HEK293 (cell line): ENCODE results near the gene TSPAN14.

Source experiments
- GLI4 ChIP-seq: fragments of 450-650 bp; formaldehyde crosslinking; IDR thresholded peaks from 2 replicates; pipeline ENCODE4 v1.5.1; 2016; ENCODE audit warnings: missing biosample characterization, missing genetic modification characterization
- KLF10 ChIP-seq: fragments of 450-650 bp; IDR thresholded peaks from 2 replicates; pipeline ENCODE4 v1.5.1; 2018; ENCODE audit warnings: missing biosample characterization, mild to moderate bottlenecking, missing genetic modification characterization
- KLF8 ChIP-seq: fragments of 450-650 bp; formaldehyde crosslinking; IDR thresholded peaks from 2 replicates; pipeline ENCODE4 v1.5.1; 2016; ENCODE audit warnings: missing biosample characterization, missing genetic modification characterization
- KLF9 ChIP-seq: fragments of 450-650 bp; formaldehyde crosslinking; IDR thresholded peaks from 2 replicates; pipeline ENCODE4 v1.5.1; 2016; ENCODE audit warnings: missing biosample characterization, missing genetic modification characterization, low read depth
- OSR2 ChIP-seq: fragments of 450-650 bp; formaldehyde crosslinking; IDR thresholded peaks from 2 replicates; pipeline ENCODE4 v1.5.1; 2016; ENCODE audit warnings: missing biosample characterization, missing genetic modification characterization
- SALL2 ChIP-seq: fragments of 450-650 bp; formaldehyde crosslinking; IDR thresholded peaks from 2 replicates; pipeline ENCODE4 v1.5.0; 2017; ENCODE audit warnings: missing biosample characterization, mild to moderate bottlenecking, missing genetic modification characterization, borderline replicate concordance
- SP7 ChIP-seq: fragments of 450-650 bp; formaldehyde crosslinking; IDR thresholded peaks from 2 replicates; pipeline ENCODE4 v1.5.1; 2016; ENCODE audit warnings: missing biosample characterization, missing genetic modification characterization
- TRIM28 ChIP-seq: IDR thresholded peaks from 2 replicates; pipeline ENCODE4 v1.6.1; 2011; ENCODE audit warnings: low read length, control low read depth, borderline replicate concordance
- YY2 ChIP-seq: fragments of 450-650 bp; formaldehyde crosslinking; IDR thresholded peaks from 2 replicates; pipeline ENCODE4 v1.5.1; 2016; ENCODE audit warnings: missing biosample characterization, missing genetic modification characterization
- ZBTB48 ChIP-seq: fragments of 450-650 bp; formaldehyde crosslinking; IDR thresholded peaks from 2 replicates; pipeline ENCODE4 v1.5.1; 2016; ENCODE audit warnings: missing biosample characterization, missing genetic modification characterization
- ZEB2 ChIP-seq: fragments of 450-650 bp; formaldehyde crosslinking; IDR thresholded peaks from 2 replicates; pipeline ENCODE4 v1.5.1; 2016; ENCODE audit warnings: missing biosample characterization, missing genetic modification characterization
- ZFHX2 ChIP-seq: fragments of 450-650 bp; formaldehyde crosslinking; conservative IDR thresholded peaks from 2 replicates; pipeline ENCODE4 v1.5.1; 2016; ENCODE audit warnings: missing biosample characterization, missing genetic modification characterization
- ZFP3 ChIP-seq: fragments of 450-650 bp; formaldehyde crosslinking; IDR thresholded peaks from 2 replicates; pipeline ENCODE4 v1.5.1; 2016; ENCODE audit warnings: low read depth, missing biosample characterization, missing genetic modification characterization
- ZIC2 ChIP-seq: fragments of 450-650 bp; formaldehyde crosslinking; IDR thresholded peaks from 2 replicates; pipeline ENCODE4 v1.5.1; 2016; ENCODE audit warnings: missing biosample characterization, missing genetic modification characterization
- ZNF140 ChIP-seq: fragments of 450-650 bp; formaldehyde crosslinking; IDR thresholded peaks from 2 replicates; pipeline ENCODE4 v1.5.1; 2016; ENCODE audit warnings: missing biosample characterization, missing genetic modification characterization
- ZNF16 ChIP-seq: fragments of 450-650 bp; formaldehyde crosslinking; IDR thresholded peaks from 2 replicates; pipeline ENCODE4 v1.5.1; 2016; ENCODE audit warnings: low read depth, missing biosample characterization, missing genetic modification characterization
- ZNF169 ChIP-seq: fragments of 450-650 bp; formaldehyde crosslinking; IDR thresholded peaks from 2 replicates; pipeline ENCODE4 v1.5.1; 2016; ENCODE audit warnings: missing biosample characterization, missing genetic modification characterization
- ZNF184 ChIP-seq: fragments of 450-650 bp; IDR thresholded peaks from 2 replicates; pipeline ENCODE4 v1.5.1; 2018; ENCODE audit warnings: missing biosample characterization, mild to moderate bottlenecking, missing genetic modification characterization
- ZNF239 ChIP-seq: fragments of 450-650 bp; formaldehyde crosslinking; IDR thresholded peaks from 2 replicates; pipeline ENCODE4 v1.5.1; 2016; ENCODE audit warnings: missing biosample characterization, missing genetic modification characterization
- ZNF248 ChIP-seq: fragments of 450-650 bp; formaldehyde crosslinking; IDR thresholded peaks from 2 replicates; pipeline ENCODE4 v1.5.1; 2017; ENCODE audit warnings: missing biosample characterization, missing genetic modification characterization
- ZNF394 ChIP-seq: fragments of 450-650 bp; formaldehyde crosslinking; IDR thresholded peaks from 2 replicates; pipeline ENCODE4 v1.5.1; 2016; ENCODE audit warnings: missing biosample characterization, missing genetic modification characterization, mild to moderate bottlenecking, moderate library complexity, borderline replicate concordance
- ZNF426 ChIP-seq: fragments of 450-650 bp; formaldehyde crosslinking; IDR thresholded peaks from 2 replicates; pipeline ENCODE4 v1.5.1; 2017; ENCODE audit warnings: missing biosample characterization, missing genetic modification characterization, mild to moderate bottlenecking, inconsistent platforms, moderate library complexity
- ZNF529 ChIP-seq: fragments of 450-650 bp; formaldehyde crosslinking; IDR thresholded peaks from 2 replicates; pipeline ENCODE4 v1.5.1; 2017; ENCODE audit warnings: missing genetic modification characterization, missing biosample characterization; ENCODE audit not compliant: insufficient replicate concordance
- ZNF585B ChIP-seq: fragments of 450-650 bp; formaldehyde crosslinking; IDR thresholded peaks from 2 replicates; pipeline ENCODE4 v1.5.1; 2016; ENCODE audit warnings: missing biosample characterization, missing genetic modification characterization
- ZNF658 ChIP-seq: fragments of 450-650 bp; formaldehyde crosslinking; IDR thresholded peaks from 2 replicates; pipeline ENCODE4; 2016; ENCODE audit warnings: missing biosample characterization, missing genetic modification characterization
- ZSCAN30 ChIP-seq: fragments of 450-650 bp; IDR thresholded peaks from 2 replicates; pipeline ENCODE4 v1.5.1; 2018; ENCODE audit warnings: missing biosample characterization, mild to moderate bottlenecking, missing genetic modification characterization, moderate library complexity
- TF ChIP-seq, protein P1 (sequence below): fragments of 450-650 bp; formaldehyde crosslinking; optimal IDR thresholded peaks from 2 replicates; pipeline ENCODE3; 2016; ENCODE audit warnings: missing biosample characterization, mild to moderate bottlenecking, missing genetic modification characterization
- TF ChIP-seq, protein P2 (sequence below): fragments of 450-650 bp; formaldehyde crosslinking; IDR thresholded peaks from 2 replicates; pipeline ENCODE4 v1.5.1; 2016; ENCODE audit warnings: missing biosample characterization, missing genetic modification characterization
- TF ChIP-seq, protein P3 (sequence below): fragments of 450-650 bp; IDR thresholded peaks from 2 replicates; pipeline ENCODE4 v1.5.1; 2018; ENCODE audit warnings: missing biosample characterization, mild to moderate bottlenecking, missing genetic modification characterization
- TF ChIP-seq, protein P4 (sequence below): fragments of 450-650 bp; formaldehyde crosslinking; IDR thresholded peaks from 2 replicates; pipeline ENCODE4 v1.5.0; 2017; ENCODE audit warnings: missing biosample characterization, missing genetic modification characterization, borderline replicate concordance
- TF ChIP-seq, protein P5 (sequence below): fragments of 450-650 bp; formaldehyde crosslinking; IDR thresholded peaks from 2 replicates; pipeline ENCODE4 v1.5.1; 2016; ENCODE audit warnings: missing biosample characterization, missing genetic modification characterization
- TF ChIP-seq, protein P6 (sequence below): fragments of 450-650 bp; formaldehyde crosslinking; IDR thresholded peaks from 2 replicates; pipeline ENCODE4 v1.5.1; 2016; ENCODE audit warnings: missing biosample characterization, missing genetic modification characterization

TSPAN14 gene

DNA sequence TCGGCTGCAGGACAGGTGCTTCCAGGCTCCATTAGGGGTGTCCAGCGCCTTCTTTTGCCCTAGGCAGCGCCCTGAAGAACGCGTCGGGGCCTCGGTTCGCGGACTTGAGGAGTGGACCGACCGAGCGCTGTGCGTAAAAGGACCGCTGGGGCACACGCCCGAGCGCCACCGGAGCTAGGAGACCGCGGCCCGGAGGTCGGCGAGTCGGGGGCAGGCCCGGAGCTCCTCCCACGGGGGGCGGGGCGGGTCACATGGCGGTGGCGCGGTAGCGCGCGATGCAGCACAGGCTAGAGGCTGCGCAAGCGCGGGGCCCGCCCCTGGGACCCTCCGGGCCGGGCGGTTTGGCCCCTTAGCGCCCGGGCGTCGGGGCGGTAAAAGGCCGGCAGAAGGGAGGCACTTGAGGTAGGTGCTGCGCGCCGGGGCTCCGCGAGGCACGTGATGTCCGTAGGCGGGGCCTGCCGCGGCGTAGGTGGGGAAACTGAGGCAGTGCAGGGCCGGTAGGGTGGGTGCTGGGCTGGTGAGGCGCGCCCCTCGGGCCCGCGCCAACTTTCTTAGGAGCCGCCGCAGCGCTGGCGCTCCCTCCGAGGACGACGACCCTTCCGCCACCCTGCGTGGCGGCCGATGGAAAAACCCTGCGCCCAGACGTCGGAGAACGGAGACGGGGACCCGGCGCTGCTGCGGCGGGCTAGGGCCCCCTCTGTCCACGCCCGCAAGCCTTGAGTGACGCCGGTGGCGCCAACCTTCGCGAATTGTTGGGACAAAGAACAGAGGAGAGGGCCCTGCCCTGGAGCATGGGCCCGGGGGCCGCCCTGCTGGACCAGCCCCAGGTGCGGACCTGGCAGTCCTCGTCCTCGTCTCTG lies 45.6 kb upstream of the TSPAN14 start, which contains the start of gene PRXL2A (continued):
- TF ChIP-seq, protein P1, sequence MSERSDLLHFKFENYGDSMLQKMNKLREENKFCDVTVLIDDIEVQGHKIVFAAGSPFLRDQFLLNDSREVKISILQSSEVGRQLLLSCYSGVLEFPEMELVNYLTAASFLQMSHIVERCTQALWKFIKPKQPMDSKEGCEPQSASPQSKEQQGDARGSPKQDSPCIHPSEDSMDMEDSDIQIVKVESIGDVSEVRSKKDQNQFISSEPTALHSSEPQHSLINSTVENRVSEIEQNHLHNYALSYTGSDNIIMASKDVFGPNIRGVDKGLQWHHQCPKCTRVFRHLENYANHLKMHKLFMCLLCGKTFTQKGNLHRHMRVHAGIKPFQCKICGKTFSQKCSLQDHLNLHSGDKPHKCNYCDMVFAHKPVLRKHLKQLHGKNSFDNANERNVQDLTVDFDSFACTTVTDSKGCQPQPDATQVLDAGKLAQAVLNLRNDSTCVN (tag by site-specific recombination), result peak; percentile 77
- no peak for TF ChIP-seq KLF8 (tag by site-specific recombination)
- no peak for TF ChIP-seq ZNF585B (tag by site-specific recombination)
- peak; percentile 44; the same call in 1 of the 2 replicates for TF ChIP-seq ZEB2 (tag by site-specific recombination)
- TF ChIP-seq TRIM28, result no peak
- TF ChIP-seq KLF10 (tag by site-specific recombination), result peak; percentile 75
- TF ChIP-seq ZBTB48, result peak; percentile 65; the same call in 1 of the 2 replicates
- no peak for TF ChIP-seq ZNF140 (tag by site-specific recombination)
- TF ChIP-seq ZNF426 (tag by site-specific recombination), result no peak
- TF ChIP-seq, protein P2, sequence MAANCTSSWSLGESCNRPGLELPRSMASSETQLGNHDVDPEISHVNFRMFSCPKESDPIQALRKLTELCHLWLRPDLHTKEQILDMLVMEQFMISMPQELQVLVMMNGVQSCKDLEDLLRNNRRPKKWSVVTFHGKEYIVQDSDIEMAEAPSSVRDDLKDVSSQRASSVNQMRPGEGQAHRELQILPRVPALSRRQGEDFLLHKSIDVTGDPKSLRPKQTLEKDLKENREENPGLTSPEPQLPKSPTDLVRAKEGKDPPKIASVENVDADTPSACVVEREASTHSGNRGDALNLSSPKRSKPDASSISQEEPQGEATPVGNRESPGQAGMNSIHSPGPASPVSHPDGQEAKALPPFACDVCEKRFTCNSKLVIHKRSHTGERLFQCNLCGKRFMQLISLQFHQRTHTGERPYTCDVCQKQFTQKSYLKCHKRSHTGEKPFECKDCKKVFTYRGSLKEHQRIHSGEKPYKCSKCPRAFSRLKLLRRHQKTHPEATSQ (tag by site-specific recombination), result no peak
- no peak for TF ChIP-seq ZFP3 (tag by site-specific recombination)
- TF ChIP-seq, protein P3, sequence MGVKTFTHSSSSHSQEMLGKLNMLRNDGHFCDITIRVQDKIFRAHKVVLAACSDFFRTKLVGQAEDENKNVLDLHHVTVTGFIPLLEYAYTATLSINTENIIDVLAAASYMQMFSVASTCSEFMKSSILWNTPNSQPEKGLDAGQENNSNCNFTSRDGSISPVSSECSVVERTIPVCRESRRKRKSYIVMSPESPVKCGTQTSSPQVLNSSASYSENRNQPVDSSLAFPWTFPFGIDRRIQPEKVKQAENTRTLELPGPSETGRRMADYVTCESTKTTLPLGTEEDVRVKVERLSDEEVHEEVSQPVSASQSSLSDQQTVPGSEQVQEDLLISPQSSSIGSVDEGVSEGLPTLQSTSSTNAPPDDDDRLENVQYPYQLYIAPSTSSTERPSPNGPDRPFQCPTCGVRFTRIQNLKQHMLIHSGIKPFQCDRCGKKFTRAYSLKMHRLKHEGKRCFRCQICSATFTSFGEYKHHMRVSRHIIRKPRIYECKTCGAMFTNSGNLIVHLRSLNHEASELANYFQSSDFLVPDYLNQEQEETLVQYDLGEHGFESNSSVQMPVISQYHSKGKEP, result no peak
- peak; percentile 82 for TF ChIP-seq KLF9 (tag by site-specific recombination)
- no peak for TF ChIP-seq ZNF184
- TF ChIP-seq, protein P4, sequence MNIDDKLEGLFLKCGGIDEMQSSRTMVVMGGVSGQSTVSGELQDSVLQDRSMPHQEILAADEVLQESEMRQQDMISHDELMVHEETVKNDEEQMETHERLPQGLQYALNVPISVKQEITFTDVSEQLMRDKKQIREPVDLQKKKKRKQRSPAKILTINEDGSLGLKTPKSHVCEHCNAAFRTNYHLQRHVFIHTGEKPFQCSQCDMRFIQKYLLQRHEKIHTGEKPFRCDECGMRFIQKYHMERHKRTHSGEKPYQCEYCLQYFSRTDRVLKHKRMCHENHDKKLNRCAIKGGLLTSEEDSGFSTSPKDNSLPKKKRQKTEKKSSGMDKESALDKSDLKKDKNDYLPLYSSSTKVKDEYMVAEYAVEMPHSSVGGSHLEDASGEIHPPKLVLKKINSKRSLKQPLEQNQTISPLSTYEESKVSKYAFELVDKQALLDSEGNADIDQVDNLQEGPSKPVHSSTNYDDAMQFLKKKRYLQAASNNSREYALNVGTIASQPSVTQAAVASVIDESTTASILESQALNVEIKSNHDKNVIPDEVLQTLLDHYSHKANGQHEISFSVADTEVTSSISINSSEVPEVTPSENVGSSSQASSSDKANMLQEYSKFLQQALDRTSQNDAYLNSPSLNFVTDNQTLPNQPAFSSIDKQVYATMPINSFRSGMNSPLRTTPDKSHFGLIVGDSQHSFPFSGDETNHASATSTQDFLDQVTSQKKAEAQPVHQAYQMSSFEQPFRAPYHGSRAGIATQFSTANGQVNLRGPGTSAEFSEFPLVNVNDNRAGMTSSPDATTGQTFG, result no peak
- TF ChIP-seq OSR2, result no peak
- no peak for TF ChIP-seq ZIC2 (tag by site-specific recombination)
- TF ChIP-seq, protein P5, sequence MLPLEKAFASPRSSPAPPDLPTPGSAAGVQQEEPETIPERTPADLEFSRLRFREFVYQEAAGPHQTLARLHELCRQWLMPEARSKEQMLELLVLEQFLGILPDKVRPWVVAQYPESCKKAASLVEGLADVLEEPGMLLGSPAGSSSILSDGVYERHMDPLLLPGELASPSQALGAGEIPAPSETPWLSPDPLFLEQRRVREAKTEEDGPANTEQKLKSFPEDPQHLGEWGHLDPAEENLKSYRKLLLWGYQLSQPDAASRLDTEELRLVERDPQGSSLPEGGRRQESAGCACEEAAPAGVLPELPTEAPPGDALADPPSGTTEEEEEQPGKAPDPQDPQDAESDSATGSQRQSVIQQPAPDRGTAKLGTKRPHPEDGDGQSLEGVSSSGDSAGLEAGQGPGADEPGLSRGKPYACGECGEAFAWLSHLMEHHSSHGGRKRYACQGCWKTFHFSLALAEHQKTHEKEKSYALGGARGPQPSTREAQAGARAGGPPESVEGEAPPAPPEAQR (tag by site-specific recombination), result no peak
- TF ChIP-seq, protein P6, sequence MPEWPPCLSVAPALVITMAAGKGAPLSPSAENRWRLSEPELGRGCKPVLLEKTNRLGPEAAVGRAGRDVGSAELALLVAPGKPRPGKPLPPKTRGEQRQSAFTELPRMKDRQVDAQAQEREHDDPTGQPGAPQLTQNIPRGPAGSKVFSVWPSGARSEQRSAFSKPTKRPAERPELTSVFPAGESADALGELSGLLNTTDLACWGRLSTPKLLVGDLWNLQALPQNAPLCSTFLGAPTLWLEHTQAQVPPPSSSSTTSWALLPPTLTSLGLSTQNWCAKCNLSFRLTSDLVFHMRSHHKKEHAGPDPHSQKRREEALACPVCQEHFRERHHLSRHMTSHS (tag by site-specific recombination), result no peak
- no peak for TF ChIP-seq ZNF248 (tag by site-specific recombination)
- no peak for TF ChIP-seq SALL2 (tag by site-specific recombination)
- TF ChIP-seq ZNF239 (tag by site-specific recombination), result no peak
- no peak for TF ChIP-seq ZNF658 (tag by site-specific recombination)
- TF ChIP-seq GLI4 (tag by site-specific recombination), result no peak
- no peak for TF ChIP-seq ZSCAN30 (tag by site-specific recombination)
- TF ChIP-seq ZFHX2 (tag by site-specific recombination), result peak; percentile 47
- TF ChIP-seq ZNF16, result no peak
- TF ChIP-seq ZNF169 (tag by site-specific recombination), result no peak
- TF ChIP-seq SP7 (tag by site-specific recombination), result peak; percentile 42; the same call in 1 of the 2 replicates
- no peak for TF ChIP-seq ZNF394
- no peak for TF ChIP-seq ZNF529 (tag by site-specific recombination)
- TF ChIP-seq YY2 (tag by site-specific recombination), result no peak
